Natural killer cell (primary cell): Measurements from ENCODE around the gene CUX1. TPM values are rescaled to one million over a fixed set of nuclear protein-coding genes. Genes with fewer than 3 reads are reported as not detected.

Experiments
- ATAC-seq, 3 donors: fragments of 150-1000 bp in 2 of 3; fragments of 200-7000 bp in 1 of 3; cut with Tn5 transposase; 1 replicate in 1 of 3; 2 replicates in 2 of 3; pipeline ENCODE4 v1.10.0; 2021; ENCODE audit warnings: mild to moderate bottlenecking in 2 of 3, moderate library complexity in 2 of 3
- DNase-seq, 2 donors: peaks; one replicate each; pipeline versions ENCODE4 v3.0.0 to v3.0.0-alpha.2; 2013 to 2021; ENCODE audit warnings: mixed read lengths in 1 of 2
- H3K27ac ChIP-seq: one replicate; pipeline ENCODE4 v1.5.1; 2013; ENCODE audit warnings: mild to moderate bottlenecking, low read length
- H3K27me3 ChIP-seq: one replicate; pipeline ENCODE4 v1.6.1; 2013; ENCODE audit warnings: low read length; ENCODE audit not compliant: control insufficient read depth, insufficient read depth
- H3K36me3 ChIP-seq: one replicate; pipeline ENCODE4 v1.6.1; 2013; ENCODE audit warnings: low read length; ENCODE audit not compliant: control insufficient read depth, insufficient read depth
- H3K4me1 ChIP-seq: one replicate; pipeline ENCODE4 v1.6.1; 2013; ENCODE audit warnings: low read length; ENCODE audit not compliant: control insufficient read depth, insufficient read depth
- H3K4me3 ChIP-seq: one replicate; pipeline ENCODE4 v1.5.1; 2013; ENCODE audit warnings: low read length
- H3K9me3 ChIP-seq: one replicate; pipeline ENCODE4 v1.6.1; 2013; ENCODE audit warnings: low read length; ENCODE audit not compliant: control insufficient read depth, insufficient read depth
- H3K27ac Mint-ChIP-seq, 2 donors: one replicate each; pipeline ENCODE4 v1.8.0; 2022; ENCODE audit warnings: mild to moderate bottlenecking in 2 of 2, mixed read lengths in 2 of 2, moderate library complexity in 1 of 2
- H3K27me3 Mint-ChIP-seq, 2 donors: one replicate each; pipeline ENCODE4 v1.8.0; 2022; ENCODE audit warnings: low read depth in 2 of 2, mixed read lengths in 2 of 2
- H3K36me3 Mint-ChIP-seq: one replicate; pipeline ENCODE4 v1.8.0; 2022; ENCODE audit warnings: mixed read lengths
- H3K4me1 Mint-ChIP-seq, 2 donors: one replicate each; pipeline ENCODE4 v1.8.0; 2022; ENCODE audit warnings: mixed read lengths in 2 of 2
- H3K4me3 Mint-ChIP-seq: one replicate; pipeline ENCODE4 v1.8.0; 2022; ENCODE audit warnings: mild to moderate bottlenecking, moderate library complexity, mixed read lengths
- H3K9me3 Mint-ChIP-seq, 2 donors: one replicate each; pipeline ENCODE4 v1.8.0; 2022; ENCODE audit warnings: mixed read lengths in 2 of 2
- CTCF ChIP-seq: fragments of 200-600 bp; IDR thresholded peaks from one replicate; pipeline ENCODE4 v1.8.0; 2022; ENCODE audit warnings: antibody characterized with exemption
- WGBS: methylation state at CpG from one replicate; pipeline ENCODE4 v1.1.7; 2013; ENCODE audit warnings: missing lambda C conversion rate; ENCODE audit not compliant: insufficient coverage; 5-methylcytosine and 5-hydroxymethylcytosine counted together
- intact Hi-C: fragments of 100-400 bp; cut with micrococcal nuclease; formaldehyde crosslinking; loops from one replicate; pipeline ENCODE4 v1.14.2; 2022
- total RNA-seq, 4 donors: library from RNA; stranded (reverse); fragments of 120-200 nt in 1 of 4; gene quantifications; one replicate each; pipeline versions ENCODE4 v1.2.3 to v1.2.4, GENCODE V29; 2013 to 2022

CUX1 gene
- total RNA-seq, 3 donors from 2014 or later (not counting 1 experiment from before 2014, with no cell fraction given), result 59.8 to 77.4 (median 73.6) TPM

- Mint-ChIP-seq H3K27me3 (no peaks in the 10 kb centered on the region), H3K9me3 (no peaks in the 10 kb centered on the region), H3K27ac (no peak overlapping the region), H3K4me1 (peaks cover 14 to 21% of the 10 kb centered on the region in 2 donors), H3K4me3 (no peak overlapping the region), H3K36me3 (no peaks in the 10 kb centered on the region)
- DNase-seq (no peak), ATAC-seq (no peak)
- no peaks in the 10 kb centered on the region for H3K4me1 ChIP-seq
- peaks cover 6% of the 10 kb centered on the region for H3K36me3 ChIP-seq
- no peaks in the 10 kb centered on the region for H3K9me3 ChIP-seq
- no peaks in the 10 kb centered on the region for H3K27me3 ChIP-seq
- no peak overlapping the region for H3K27ac ChIP-seq
- no peak for TF ChIP-seq CTCF
- intact Hi-C loops, result no loop called here
- WGBS, result 95% methylated on average over 24 of the region's 24 CpGs
- H3K4me3 ChIP-seq, result no peak overlapping the region
Measured at GRCh38 chr7:101922631-101923601, 105.5 kb downstream of the CUX1 start.

- Mint-ChIP-seq H3K4me1 (peaks cover 14 to 21% of the 10 kb centered on the region in 2 donors), H3K36me3 (no peaks in the 10 kb centered on the region), H3K27me3 (no peaks in the 10 kb centered on the region), H3K4me3 (no peak overlapping the region), H3K9me3 (no peaks in the 10 kb centered on the region), H3K27ac (no peak overlapping the region)
- Histone ChIP-seq H3K27me3 (no peaks in the 10 kb centered on the region), H3K4me1 (no peaks in the 10 kb centered on the region), H3K9me3 (no peaks in the 10 kb centered on the region), H3K27ac (no peak overlapping the region), H3K36me3 (peaks cover 5% of the 10 kb centered on the region), H3K4me3 (no peak overlapping the region)
- intact Hi-C loops, result no loop called here
- TF ChIP-seq CTCF, result no peak
- DNase-seq, result no peak
- ATAC-seq, result no peak
- 95% methylated on average over 11 of the region's 11 CpGs for WGBS
Measured at GRCh38 chr7:101923602-101923985, 106.2 kb downstream of the CUX1 start.

GRCh38 chr7:101924171-101924570 lies 106.7 kb downstream of the CUX1 start:
- peaks cover 4% of the 10 kb centered on the region for H3K36me3 ChIP-seq
- peaks cover 14 to 21% of the 10 kb centered on the region in 2 donors for H3K4me1 Mint-ChIP-seq
- TF ChIP-seq CTCF, result no peak
- H3K9me3 Mint-ChIP-seq, result no peaks in the 10 kb centered on the region
- H3K4me3 ChIP-seq, result no peak overlapping the region
- DNase-seq, result no peak
- intact Hi-C loops, result no loop called here
- no peaks in the 10 kb centered on the region for H3K9me3 ChIP-seq
- H3K36me3 Mint-ChIP-seq, result no peaks in the 10 kb centered on the region
- no peak overlapping the region for H3K27ac ChIP-seq
- no peaks in the 10 kb centered on the region for H3K27me3 ChIP-seq
- ATAC-seq, result no peak
- WGBS, result 76% methylated on average over 9 of the region's 9 CpGs
- no peak overlapping the region for H3K27ac Mint-ChIP-seq
- no peaks in the 10 kb centered on the region for H3K4me1 ChIP-seq
- H3K4me3 Mint-ChIP-seq, result no peak overlapping the region
- H3K27me3 Mint-ChIP-seq, result no peaks in the 10 kb centered on the region
